WERI-Rb-1 (cell line): ENCODE results near the gene KIF17.

Experiments used
- DNase-seq: peaks from one replicate; pipeline ENCODE4 v3.0.0-alpha.2; 2020
- H3K27ac ChIP-seq: fragments of 250-450 bp; sonication (Bioruptor Pico); 2 replicates; pipeline ENCODE4 v1.5.1; 2020; ENCODE audit warnings: mild to moderate bottlenecking, moderate library complexity
- H3K27me3 ChIP-seq: fragments of 250-450 bp; sonication (Bioruptor Pico); 2 replicates; pipeline ENCODE4 v1.5.1; 2021; ENCODE audit warnings: mild to moderate bottlenecking, low read depth, moderate library complexity; ENCODE audit not compliant: insufficient read depth, severe bottlenecking
- H3K36me3 ChIP-seq: fragments of 250-450 bp; sonication (Bioruptor Pico); 2 replicates; pipeline ENCODE4 v1.5.1; 2020; ENCODE audit warnings: mild to moderate bottlenecking, moderate library complexity
- H3K4me3 ChIP-seq: 2 replicates; pipeline ENCODE4 v1.5.1; 2011; ENCODE audit warnings: low read depth, mild to moderate bottlenecking, control low read depth, low read length
- H3K9me3 ChIP-seq: fragments of 250-450 bp; sonication (Bioruptor Pico); 2 replicates; pipeline ENCODE4 v1.5.1; 2021; ENCODE audit warnings: mild to moderate bottlenecking, moderate library complexity; ENCODE audit not compliant: severe bottlenecking
- CTCF ChIP-seq: IDR thresholded peaks from 2 replicates; pipeline ENCODE4 v1.5.1; 2011; ENCODE audit warnings: low read depth, mild to moderate bottlenecking, control low read depth, inconsistent platforms, low read length

The KIF17 gene

DNA sequence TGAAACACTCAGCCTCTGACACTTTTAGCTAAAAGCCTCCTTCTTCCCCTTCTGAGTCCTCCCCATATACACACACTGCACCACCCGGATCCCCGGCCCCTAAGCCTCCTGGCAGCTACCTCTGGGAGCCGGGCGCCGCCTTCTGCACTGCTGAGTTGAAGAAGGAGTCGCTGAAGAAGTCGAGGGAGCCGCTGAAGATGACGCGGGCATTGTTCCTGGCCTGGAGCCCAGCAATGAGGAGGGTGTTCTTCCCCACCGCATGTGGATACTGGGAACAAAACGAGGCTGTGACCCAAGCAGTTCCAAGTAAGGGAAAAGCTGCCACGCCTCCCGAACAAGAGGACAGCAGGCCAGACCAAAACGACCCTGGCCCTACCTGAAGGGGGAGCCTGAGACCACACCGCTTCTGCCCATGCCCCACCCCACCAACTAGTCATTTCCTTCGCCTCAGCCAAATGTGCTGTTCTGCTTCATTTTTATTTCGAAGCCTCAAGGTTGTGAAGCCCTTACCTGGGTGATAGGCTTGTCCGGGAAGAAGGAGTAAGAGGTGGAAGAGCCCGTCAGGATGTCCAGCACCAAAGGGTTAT lies 63.6 kb downstream of the KIF17 start:
- Histone ChIP-seq H3K4me3 (no peak overlapping the region), H3K27me3 (no peaks in the 10 kb centered on the region), H3K9me3 (no peaks in the 10 kb centered on the region), H3K27ac (no peak overlapping the region), H3K36me3 (peaks cover 86% of the 10 kb centered on the region)
- no peak for DNase-seq
- peak; percentile 38; the same call in 1 of the 2 replicates for TF ChIP-seq CTCF

DNA sequence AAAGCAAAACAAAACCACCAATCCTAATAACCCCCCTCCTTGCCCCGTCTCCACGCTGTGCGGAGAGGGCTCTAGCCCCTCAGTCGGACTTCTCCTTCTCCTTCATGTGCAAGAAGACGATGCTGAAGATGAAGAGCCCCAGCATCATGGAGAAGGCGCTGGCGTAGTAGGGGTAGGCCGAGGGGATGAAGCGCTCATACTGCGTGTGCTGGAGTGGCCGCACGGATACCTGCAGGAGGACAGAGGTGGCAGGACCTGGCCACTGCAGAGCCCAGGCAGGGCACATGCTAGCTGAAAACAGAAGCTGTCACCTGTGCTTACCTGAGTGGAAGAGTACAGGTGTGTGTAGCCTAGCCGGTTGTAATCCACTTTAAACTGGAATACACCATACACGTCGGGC lies 65.5 kb downstream of the KIF17 start:
- Histone ChIP-seq H3K9me3 (no peaks in the 10 kb centered on the region), H3K27ac (no peak overlapping the region), H3K4me3 (no peak overlapping the region), H3K27me3 (no peaks in the 10 kb centered on the region), H3K36me3 (peaks cover 87% of the 10 kb centered on the region)
- TF ChIP-seq CTCF = no peak
- DNase-seq = no peak

DNA sequence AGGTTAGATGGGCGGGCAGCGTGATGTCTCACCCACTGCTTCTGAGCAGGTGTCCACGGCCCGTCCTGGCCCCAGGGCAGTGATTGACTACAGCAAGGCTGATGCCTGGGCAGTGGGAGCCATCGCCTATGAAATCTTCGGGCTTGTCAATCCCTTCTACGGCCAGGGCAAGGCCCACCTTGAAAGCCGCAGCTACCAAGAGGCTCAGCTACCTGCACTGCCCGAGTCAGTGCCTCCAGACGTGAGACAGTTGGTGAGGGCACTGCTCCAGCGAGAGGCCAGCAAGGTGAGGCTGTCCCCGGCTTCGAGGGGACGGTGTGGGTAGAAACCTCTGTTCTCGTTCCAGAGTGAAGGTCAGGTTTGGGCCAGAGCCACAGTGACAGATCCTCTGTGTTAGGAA lies 68.9 kb downstream of the KIF17 start:
- H3K9me3 ChIP-seq = no peaks in the 10 kb centered on the region
- H3K36me3 ChIP-seq = peaks cover 55% of the 10 kb centered on the region
- DNase-seq = no peak
- H3K4me3 ChIP-seq = no peak overlapping the region
- H3K27ac ChIP-seq = no peak overlapping the region
- H3K27me3 ChIP-seq = no peaks in the 10 kb centered on the region
- TF ChIP-seq CTCF = no peak

DNA sequence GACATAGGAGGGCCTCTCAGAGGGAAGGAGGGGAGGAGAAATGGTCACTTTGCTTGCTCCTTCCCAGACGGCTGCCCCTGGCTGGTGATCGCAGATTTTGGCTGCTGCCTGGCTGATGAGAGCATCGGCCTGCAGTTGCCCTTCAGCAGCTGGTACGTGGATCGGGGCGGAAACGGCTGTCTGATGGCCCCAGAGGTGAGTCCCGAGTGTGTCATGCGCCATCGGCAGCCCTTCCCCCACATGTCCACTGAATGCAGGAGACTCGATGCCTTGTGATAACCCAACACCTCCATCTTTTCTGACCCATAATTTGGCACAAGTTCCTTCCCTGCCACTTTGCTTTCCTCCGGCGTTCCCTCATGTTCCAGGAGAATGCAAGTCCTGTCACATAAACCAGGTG lies 69.4 kb downstream of the KIF17 start:
- no peak for DNase-seq
- no peaks in the 10 kb centered on the region for H3K9me3 ChIP-seq
- TF ChIP-seq CTCF = no peak
- H3K27me3 ChIP-seq = no peaks in the 10 kb centered on the region
- peaks cover 50% of the 10 kb centered on the region for H3K36me3 ChIP-seq
- H3K27ac ChIP-seq = no peak overlapping the region
- H3K4me3 ChIP-seq = no peak overlapping the region

GRCh38 chr1:20645414-20645813 lies 72.4 kb downstream of the KIF17 start:
- Histone ChIP-seq H3K4me3 (no peak overlapping the region), H3K9me3 (no peaks in the 10 kb centered on the region), H3K27me3 (no peaks in the 10 kb centered on the region), H3K36me3 (peaks cover 22% of the 10 kb centered on the region), H3K27ac (no peak overlapping the region)
- DNase-seq = no peak
- TF ChIP-seq CTCF = no peak

- TF ChIP-seq CTCF = no peak
- no peaks in the 10 kb centered on the region for H3K9me3 ChIP-seq
- H3K27me3 ChIP-seq = no peaks in the 10 kb centered on the region
- H3K4me3 ChIP-seq = no peak overlapping the region
- H3K36me3 ChIP-seq = peaks cover 21% of the 10 kb centered on the region
- no peak for DNase-seq
- H3K27ac ChIP-seq = no peak overlapping the region
These were observed 73.4 kb downstream of the KIF17 start for GRCh38 chr1:20644416-20644815.
